GM23338 (cell line): ENCODE data around the gene MRPL2.

Experiments
- CTCF ChIP-seq, 2 experiments: fragments of 200-600 bp in 1 of 2; sonication (generic) in 1 of 2; conservative IDR thresholded peaks; 2 replicates each; pipeline versions ENCODE4 v1.5.1 to v1.6.1; 2016 to 2017; ENCODE audit warnings: antibody characterized with exemption in 2 of 2, low read depth in 2 of 2, mild to moderate bottlenecking in 2 of 2, moderate library complexity in 1 of 2
- EZH2 ChIP-seq: fragments of 200-600 bp; sonication (generic); IDR thresholded peaks from one replicate; pipeline ENCODE4 v1.8.0; 2017; ENCODE audit warnings: antibody characterized with exemption, mild to moderate bottlenecking, low read depth; ENCODE audit not compliant: unreplicated experiment
- EZH2phosphoT487 ChIP-seq: fragments of 200-600 bp; sonication (generic); IDR thresholded peaks from one replicate; pipeline ENCODE4 v1.8.1; 2018; ENCODE audit warnings: antibody characterized with exemption; ENCODE audit not compliant: unreplicated experiment

- TF ChIP-seq CTCF (conservative IDR thresholded peaks at IDR 0.05; ENCODE audit: low read depth in 2 of 2) = peak; percentile 76 to 88
- TF ChIP-seq EZH2phosphoT487 = no peak
- no peak for TF ChIP-seq EZH2
These were observed 10.9 kb upstream of the MRPL2 start for GRCh38 chr6:43070028-43070632.
